NB4 (cell line): ENCODE measurements around the gene MYO9B.

Experiments used
- DNase-seq: peaks from one replicate; pipeline ENCODE4 v3.0.0; 2010; ENCODE audit warnings: low read depth
- H3K4me3 ChIP-seq: one replicate; pipeline ENCODE4 v1.5.1; 2011; ENCODE audit warnings: mild to moderate bottlenecking, low read depth, low read length, moderate library complexity
- MYC ChIP-seq: IDR thresholded peaks from 2 replicates; pipeline ENCODE4 v1.6.1; 2011; ENCODE audit warnings: low read depth, low read length
- POLR2A ChIP-seq: IDR thresholded peaks from 2 replicates; pipeline ENCODE4 v1.6.1; 2011; ENCODE audit warnings: mild to moderate bottlenecking; ENCODE audit not compliant: insufficient read length; ENCODE audit errors: extremely low read depth
- TF ChIP-seq, protein P1 (sequence below): IDR thresholded peaks from 2 replicates; pipeline ENCODE4 v1.6.1; 2011; ENCODE audit warnings: low read depth, low read length
- TF ChIP-seq, protein P2 (sequence below): IDR thresholded peaks from one replicate; pipeline ENCODE4 v1.5.1; 2012; ENCODE audit warnings: low read depth, low read length

MYO9B gene

DNA sequence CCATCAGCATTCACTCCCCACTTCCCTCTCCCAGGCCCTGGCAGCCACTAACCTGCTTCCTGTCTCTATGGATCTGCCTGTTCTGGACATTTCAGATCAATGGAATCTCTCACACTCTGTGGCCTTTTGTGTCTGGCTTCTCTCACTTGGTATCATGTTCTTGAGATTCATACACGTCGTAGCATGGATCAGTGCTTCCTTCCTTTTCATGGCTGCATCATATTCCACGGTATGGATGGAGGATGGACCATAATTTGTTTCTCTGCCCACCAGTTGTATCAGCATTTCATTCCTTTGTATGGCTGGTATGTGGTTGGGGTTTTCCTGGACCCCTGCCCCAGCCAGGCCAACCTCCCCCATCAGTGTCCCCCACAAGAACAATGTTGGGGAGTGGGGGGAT lies 36.2 kb downstream of the MYO9B start:
- H3K4me3 ChIP-seq: no peak overlapping the region
- no peak for DNase-seq
- TF ChIP-seq POLR2A (no peak), MYC (no peak)
- TF ChIP-seq, protein P1, sequence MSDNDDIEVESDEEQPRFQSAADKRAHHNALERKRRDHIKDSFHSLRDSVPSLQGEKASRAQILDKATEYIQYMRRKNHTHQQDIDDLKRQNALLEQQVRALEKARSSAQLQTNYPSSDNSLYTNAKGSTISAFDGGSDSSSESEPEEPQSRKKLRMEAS: no peak
- TF ChIP-seq, protein P2, sequence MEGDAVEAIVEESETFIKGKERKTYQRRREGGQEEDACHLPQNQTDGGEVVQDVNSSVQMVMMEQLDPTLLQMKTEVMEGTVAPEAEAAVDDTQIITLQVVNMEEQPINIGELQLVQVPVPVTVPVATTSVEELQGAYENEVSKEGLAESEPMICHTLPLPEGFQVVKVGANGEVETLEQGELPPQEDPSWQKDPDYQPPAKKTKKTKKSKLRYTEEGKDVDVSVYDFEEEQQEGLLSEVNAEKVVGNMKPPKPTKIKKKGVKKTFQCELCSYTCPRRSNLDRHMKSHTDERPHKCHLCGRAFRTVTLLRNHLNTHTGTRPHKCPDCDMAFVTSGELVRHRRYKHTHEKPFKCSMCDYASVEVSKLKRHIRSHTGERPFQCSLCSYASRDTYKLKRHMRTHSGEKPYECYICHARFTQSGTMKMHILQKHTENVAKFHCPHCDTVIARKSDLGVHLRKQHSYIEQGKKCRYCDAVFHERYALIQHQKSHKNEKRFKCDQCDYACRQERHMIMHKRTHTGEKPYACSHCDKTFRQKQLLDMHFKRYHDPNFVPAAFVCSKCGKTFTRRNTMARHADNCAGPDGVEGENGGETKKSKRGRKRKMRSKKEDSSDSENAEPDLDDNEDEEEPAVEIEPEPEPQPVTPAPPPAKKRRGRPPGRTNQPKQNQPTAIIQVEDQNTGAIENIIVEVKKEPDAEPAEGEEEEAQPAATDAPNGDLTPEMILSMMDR: no peak

DNA sequence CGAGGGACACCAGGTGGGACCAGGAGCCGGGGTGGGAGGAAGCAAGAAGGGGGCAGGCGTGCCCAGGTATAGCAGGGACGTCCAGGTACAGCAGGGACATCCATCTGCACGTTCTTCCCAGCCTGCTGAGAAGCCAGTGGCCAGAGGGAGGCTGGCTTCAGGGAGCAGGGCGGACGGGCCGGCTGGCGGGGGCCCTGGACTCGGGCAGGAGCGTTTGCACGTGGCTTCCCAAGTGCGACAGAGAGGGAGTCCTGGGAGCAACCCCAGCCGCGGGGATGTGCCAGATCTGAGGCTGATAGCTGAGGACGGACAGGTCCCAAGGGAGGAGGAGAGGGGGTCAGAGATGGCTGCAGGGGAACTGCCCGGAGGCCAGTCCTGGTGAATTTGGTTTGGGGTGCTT lies 36.7 kb downstream of the MYO9B start:
- DNase-seq: no peak
- TF ChIP-seq MYC (no peak), POLR2A (no peak)
- TF ChIP-seq, protein P1: no peak
- TF ChIP-seq, protein P2: no peak
- no peak overlapping the region for H3K4me3 ChIP-seq

DNA sequence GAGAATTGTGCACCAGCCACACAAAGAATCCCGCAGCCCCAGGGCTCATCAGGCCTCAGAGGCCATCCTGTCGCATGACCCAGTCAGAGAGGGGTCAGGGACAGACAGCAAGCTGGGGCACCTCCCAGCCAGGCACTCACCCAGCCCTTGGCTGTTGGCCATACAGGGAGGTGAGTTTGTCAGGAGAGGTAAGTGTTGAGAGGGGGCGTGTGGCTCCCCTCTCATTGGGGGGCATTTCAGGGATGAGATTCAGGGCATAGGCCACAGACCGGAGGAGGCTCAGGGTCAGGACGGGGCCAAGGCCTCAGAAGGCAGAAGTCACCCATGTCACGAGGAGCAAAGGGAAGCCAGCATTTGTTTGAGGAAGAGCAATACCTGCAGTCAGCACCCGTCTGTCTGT lies 37.1 kb downstream of the MYO9B start:
- TF ChIP-seq, protein P2: no peak
- TF ChIP-seq MYC (no peak), POLR2A (no peak)
- TF ChIP-seq, protein P1: no peak
- H3K4me3 ChIP-seq: no peak overlapping the region
- no peak for DNase-seq

DNA sequence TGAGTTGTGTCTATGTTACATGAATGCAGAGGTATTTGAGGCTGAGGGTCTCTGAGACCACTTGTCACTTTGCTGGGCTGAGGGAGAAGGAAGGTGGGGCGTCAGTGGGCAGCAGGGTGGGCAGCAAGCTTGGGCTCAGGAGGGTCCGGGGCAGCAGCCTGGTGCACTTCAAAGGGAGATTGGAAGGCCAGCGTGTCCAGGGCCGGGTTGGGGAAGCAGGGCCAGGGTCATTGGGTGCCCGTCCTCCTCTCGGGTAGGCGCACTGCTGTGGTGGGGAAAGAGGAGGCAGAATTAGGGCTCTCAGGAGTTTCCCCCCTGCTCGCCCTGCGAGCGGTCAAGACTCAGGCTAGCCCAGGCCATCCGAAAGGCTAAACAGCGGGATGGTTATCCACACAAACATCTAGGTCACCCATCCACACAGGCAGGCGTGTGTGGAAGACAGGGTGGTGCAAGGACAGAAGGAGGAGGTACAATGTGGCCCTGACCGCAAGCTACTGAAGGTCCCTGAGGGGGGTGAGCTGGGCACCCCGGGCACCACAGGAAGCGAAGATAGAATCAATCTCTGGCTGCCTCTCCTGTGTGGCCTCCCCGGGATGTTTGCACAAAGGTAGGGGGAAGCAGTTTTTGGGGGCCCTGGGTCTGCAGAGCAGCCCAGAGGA lies 37.7 kb downstream of the MYO9B start:
- no peak for DNase-seq
- H3K4me3 ChIP-seq: no peak overlapping the region
- TF ChIP-seq, protein P2: no peak
- TF ChIP-seq POLR2A: no peak
- TF ChIP-seq, protein P1: no peak
- no peak for TF ChIP-seq MYC

DNA sequence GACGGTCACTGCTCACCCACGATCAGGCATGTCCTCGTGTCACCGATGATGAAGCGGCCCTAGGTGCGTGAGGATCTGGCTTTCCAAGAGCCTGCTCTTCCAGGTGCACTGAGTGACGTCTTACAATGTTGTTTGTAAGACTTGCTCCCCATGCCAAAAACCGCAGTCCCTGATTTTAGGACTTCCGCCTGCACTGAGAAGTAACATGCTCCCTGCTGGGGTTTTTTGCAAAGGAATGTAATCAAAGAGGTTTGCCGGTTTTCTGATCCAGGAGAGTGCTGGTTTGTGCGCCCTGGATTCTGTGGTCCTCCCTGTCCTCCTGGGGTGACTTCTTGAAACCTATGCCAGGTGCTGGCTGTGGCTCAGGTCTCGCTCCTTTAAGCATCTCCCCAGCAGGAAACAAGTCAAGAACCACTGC lies 38.8 kb downstream of the MYO9B start:
- TF ChIP-seq, protein P2: no peak
- TF ChIP-seq, protein P1: no peak
- TF ChIP-seq MYC (no peak), POLR2A (no peak)
- no peak for DNase-seq
- H3K4me3 ChIP-seq: no peak overlapping the region
